Vagina (tissue), 2 donors: ENCODE measurements around the gene ILF3. TPM values are rescaled to one million over a fixed set of nuclear protein-coding genes. Genes with fewer than 3 reads are reported as not detected.
"Not testable (repeated sequence)": the region's sequence is repeated elsewhere in the genome, so short reads cannot be mapped to it uniquely, and the experiment has no call there.

Experiments
- DNase-seq, 2 donors: peaks; one replicate each; pipeline ENCODE4 v3.0.0-alpha.2; 2017; ENCODE audit errors: extremely low spot score in 2 of 2
- H3K27ac ChIP-seq: fragments of 200-600 bp; sonication (generic); one replicate; pipeline ENCODE4 v1.5.1; 2019
- H3K27me3 ChIP-seq: fragments of 200-600 bp; sonication (generic); one replicate; pipeline ENCODE4 v1.5.1; 2019
- H3K36me3 ChIP-seq, 2 donors: fragments of 200-600 bp; sonication (generic); one replicate each; pipeline ENCODE4 v1.5.1; 2017 to 2019
- H3K4me1 ChIP-seq: fragments of 200-600 bp; sonication (generic); one replicate; pipeline ENCODE4 v1.5.1; 2019
- H3K4me3 ChIP-seq, 2 donors: fragments of 200-600 bp; sonication (generic); 1 replicate in 1 of 2; 2 replicates in 1 of 2; pipeline ENCODE4 v1.5.1; 2016 to 2019
- H3K9me3 ChIP-seq: fragments of 200-600 bp; sonication (generic); one replicate; pipeline ENCODE4 v1.5.1; 2019
- POLR2A ChIP-seq, 2 donors: fragments of 450-650 bp; IDR thresholded peaks; one replicate each; pipeline ENCODE4 v1.6.1; 2017; ENCODE audit warnings: antibody characterized with exemption in 2 of 2, mild to moderate bottlenecking in 2 of 2, moderate library complexity in 2 of 2
- POLR2AphosphoS5 ChIP-seq, 2 donors: sonication (generic); formaldehyde crosslinking; IDR thresholded peaks; one replicate each; pipeline ENCODE4 v1.9.0; 2017; ENCODE audit warnings: antibody characterized with exemption in 2 of 2, mild to moderate bottlenecking in 2 of 2, low read depth in 1 of 2; ENCODE audit not compliant: insufficient read depth in 1 of 2
- intact Hi-C: fragments of 100-400 bp; cut with DNase I; formaldehyde crosslinking; loops from one replicate; pipeline ENCODE4 v1.15.1; 2023
- total RNA-seq: library from RNA; depleted of rRNA; stranded (reverse); fragments of >200 nt; gene quantifications from one replicate; pipeline ENCODE4 v1.2.3, GENCODE V29; 2016
- TF ChIP-seq, protein P1 (sequence below), 3 experiments: fragments of 450-650 bp in 2 of 3; fragments of 200-600 bp in 1 of 3; sonication (generic) in 1 of 3; IDR thresholded peaks; one replicate each; pipeline ENCODE4 v1.5.1; 2017 to 2019; ENCODE audit warnings: antibody characterized with exemption in 3 of 3, mild to moderate bottlenecking in 2 of 3, moderate library complexity in 2 of 3

The ILF3 gene
- total RNA-seq, 1 donor from 2014 or later: 125 TPM

GRCh38 chr19:10667867-10668266 lies 13.7 kb downstream of the ILF3 start:
- H3K9me3 ChIP-seq: no peaks in the 10 kb centered on the region
- no peak for DNase-seq
- peaks cover 0 to 17% of the 10 kb centered on the region in 2 donors for H3K36me3 ChIP-seq
- H3K4me3 ChIP-seq: no peak overlapping the region
- H3K27ac ChIP-seq: no peak overlapping the region
- peaks cover 71% of the 10 kb centered on the region for H3K4me1 ChIP-seq
- TF ChIP-seq, protein P1, sequence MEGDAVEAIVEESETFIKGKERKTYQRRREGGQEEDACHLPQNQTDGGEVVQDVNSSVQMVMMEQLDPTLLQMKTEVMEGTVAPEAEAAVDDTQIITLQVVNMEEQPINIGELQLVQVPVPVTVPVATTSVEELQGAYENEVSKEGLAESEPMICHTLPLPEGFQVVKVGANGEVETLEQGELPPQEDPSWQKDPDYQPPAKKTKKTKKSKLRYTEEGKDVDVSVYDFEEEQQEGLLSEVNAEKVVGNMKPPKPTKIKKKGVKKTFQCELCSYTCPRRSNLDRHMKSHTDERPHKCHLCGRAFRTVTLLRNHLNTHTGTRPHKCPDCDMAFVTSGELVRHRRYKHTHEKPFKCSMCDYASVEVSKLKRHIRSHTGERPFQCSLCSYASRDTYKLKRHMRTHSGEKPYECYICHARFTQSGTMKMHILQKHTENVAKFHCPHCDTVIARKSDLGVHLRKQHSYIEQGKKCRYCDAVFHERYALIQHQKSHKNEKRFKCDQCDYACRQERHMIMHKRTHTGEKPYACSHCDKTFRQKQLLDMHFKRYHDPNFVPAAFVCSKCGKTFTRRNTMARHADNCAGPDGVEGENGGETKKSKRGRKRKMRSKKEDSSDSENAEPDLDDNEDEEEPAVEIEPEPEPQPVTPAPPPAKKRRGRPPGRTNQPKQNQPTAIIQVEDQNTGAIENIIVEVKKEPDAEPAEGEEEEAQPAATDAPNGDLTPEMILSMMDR (IDR thresholded peaks at IDR 0.05): no peak
- no peak for TF ChIP-seq POLR2AphosphoS5 (IDR thresholded peaks at IDR 0.05; ENCODE audit: insufficient read depth in 1 of 2, low read depth in 1 of 2)
- no peak for TF ChIP-seq POLR2A (IDR thresholded peaks at IDR 0.05)
- intact Hi-C loops: no loop called here
- no peaks in the 10 kb centered on the region for H3K27me3 ChIP-seq

- TF ChIP-seq POLR2AphosphoS5 (IDR thresholded peaks at IDR 0.05; ENCODE audit: insufficient read depth in 1 of 2, low read depth in 1 of 2) (no peak), POLR2A (IDR thresholded peaks at IDR 0.05) (no peak)
- TF ChIP-seq, protein P1 (IDR thresholded peaks at IDR 0.05): no peak
- intact Hi-C loops: no loop called here
- DNase-seq: no peak
- Histone ChIP-seq H3K4me3 (no peak overlapping the region), H3K4me1 (peaks cover 60% of the 10 kb centered on the region), H3K36me3 (peaks cover 0 to 29% of the 10 kb centered on the region in 2 donors), H3K27me3 (no peaks in the 10 kb centered on the region), H3K27ac (no peak overlapping the region), H3K9me3 (no peaks in the 10 kb centered on the region)
These were observed 15.1 kb downstream of the ILF3 start for GRCh38 chr19:10669246-10669645.

DNA sequence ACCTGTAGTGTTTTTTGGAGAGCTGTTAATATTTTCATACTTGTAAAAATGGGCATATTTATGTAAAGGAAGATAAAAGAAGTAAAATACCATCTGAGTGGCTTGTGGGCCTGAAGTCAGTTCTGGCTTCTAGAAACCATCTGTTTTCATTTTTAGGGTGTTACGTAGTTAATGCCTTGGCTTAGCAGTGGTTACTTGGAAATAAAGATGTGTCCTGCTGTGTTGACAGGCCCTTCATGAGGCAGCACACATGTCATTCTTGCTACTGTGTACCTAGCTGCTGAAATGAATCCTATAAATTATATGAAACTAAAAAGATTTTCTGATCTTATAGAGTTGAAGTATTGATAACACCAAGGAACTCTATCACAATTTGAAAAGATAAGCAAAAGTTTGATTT lies 16.0 kb downstream of the ILF3 start:
- Histone ChIP-seq H3K27me3 (no peaks in the 10 kb centered on the region), H3K4me1 (peaks cover 55% of the 10 kb centered on the region), H3K36me3 (peaks cover 0 to 29% of the 10 kb centered on the region in 2 donors), H3K27ac (no peak overlapping the region), H3K9me3 (no peaks in the 10 kb centered on the region), H3K4me3 (no peak overlapping the region)
- DNase-seq: no peak
- TF ChIP-seq POLR2AphosphoS5 (IDR thresholded peaks at IDR 0.05; ENCODE audit: insufficient read depth in 1 of 2, low read depth in 1 of 2) (no peak), POLR2A (IDR thresholded peaks at IDR 0.05) (no peak)
- TF ChIP-seq, protein P1 (IDR thresholded peaks at IDR 0.05): no peak
- intact Hi-C loops: no loop called here

DNA sequence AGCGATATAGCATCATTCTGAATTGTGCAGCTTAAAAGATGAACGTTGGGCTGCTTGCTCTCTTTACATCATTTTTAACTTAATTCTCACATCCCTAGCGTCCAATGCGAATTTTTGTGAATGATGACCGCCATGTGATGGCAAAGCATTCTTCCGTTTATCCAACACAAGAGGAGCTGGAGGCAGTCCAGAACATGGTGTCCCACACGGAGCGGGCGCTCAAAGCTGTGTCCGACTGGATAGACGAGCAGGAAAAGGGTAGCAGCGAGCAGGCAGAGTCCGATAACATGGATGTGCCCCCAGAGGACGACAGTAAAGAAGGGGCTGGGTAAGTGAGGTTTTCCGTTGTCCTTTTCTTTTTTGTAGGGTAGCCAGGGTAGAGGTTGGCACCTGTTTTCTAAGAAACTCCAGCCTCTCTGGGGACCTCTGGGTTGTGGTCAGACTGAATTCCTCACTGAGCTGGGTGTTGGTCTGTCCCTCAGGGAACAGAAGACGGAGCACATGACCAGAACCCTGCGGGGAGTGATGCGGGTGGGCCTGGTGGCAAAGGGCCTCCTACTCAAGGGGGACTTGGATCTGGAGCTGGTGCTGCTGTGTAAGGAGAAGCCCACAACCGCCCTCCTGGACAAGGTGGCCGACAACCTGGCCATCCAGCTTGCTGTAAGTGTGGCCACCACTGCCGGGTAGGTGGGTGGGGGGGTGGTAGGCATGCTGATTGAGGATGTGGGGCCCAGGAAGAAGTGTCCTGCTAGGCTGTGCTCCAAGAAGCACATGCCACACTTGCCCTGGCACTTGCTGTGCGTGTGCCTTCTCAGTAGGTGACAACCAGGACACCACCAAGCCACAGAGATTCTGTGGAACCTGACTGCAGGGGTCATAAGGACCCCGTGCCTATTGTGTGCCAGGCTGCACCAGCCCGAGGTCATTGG lies 17.0 kb downstream of the ILF3 start:
- intact Hi-C loops: no loop called here
- H3K27ac ChIP-seq: no peak overlapping the region
- no peaks in the 10 kb centered on the region for H3K9me3 ChIP-seq
- H3K36me3 ChIP-seq: peaks cover 0 to 35% of the 10 kb centered on the region in 2 donors
- peaks cover 49% of the 10 kb centered on the region for H3K4me1 ChIP-seq
- H3K27me3 ChIP-seq: no peaks in the 10 kb centered on the region
- DNase-seq: no peak
- no peak overlapping the region for H3K4me3 ChIP-seq
- no peak for TF ChIP-seq POLR2AphosphoS5 (IDR thresholded peaks at IDR 0.05; ENCODE audit: insufficient read depth in 1 of 2, low read depth in 1 of 2)
- no peak for TF ChIP-seq POLR2A (IDR thresholded peaks at IDR 0.05)
- TF ChIP-seq, protein P1 (IDR thresholded peaks at IDR 0.05): no peak

- H3K27me3 ChIP-seq, intact Hi-C loops, H3K27ac ChIP-seq, DNase-seq, H3K4me3 ChIP-seq, H3K9me3 ChIP-seq: not testable (repeated sequence)
- Histone ChIP-seq H3K4me1 (peaks cover 44% of the 10 kb centered on the region), H3K36me3 (peaks cover 0 to 37% of the 10 kb centered on the region in 2 donors)
These were observed 17.8 kb downstream of the ILF3 start for GRCh38 chr19:10671922-10672321.

GRCh38 chr19:10675214-10675613 lies 21.1 kb downstream of the ILF3 start:
- intact Hi-C loops, H3K27ac ChIP-seq, H3K27me3 ChIP-seq, H3K9me3 ChIP-seq, H3K4me3 ChIP-seq, DNase-seq: not testable (repeated sequence)
- Histone ChIP-seq H3K4me1 (peaks cover 16% of the 10 kb centered on the region), H3K36me3 (peaks cover 6 to 70% of the 10 kb centered on the region in 2 donors)
